ENCODE data around the gene LAMB4. TPM values are rescaled to one million over a fixed set of nuclear protein-coding genes. Genes with fewer than 3 reads are reported as not detected.

The LAMB4 gene
- total and polyA plus RNA-seq, 2 of the 8 experiments (the other 6 are each of a cell fraction or from before 2014, with no cell fraction given), result not detected

DNA sequence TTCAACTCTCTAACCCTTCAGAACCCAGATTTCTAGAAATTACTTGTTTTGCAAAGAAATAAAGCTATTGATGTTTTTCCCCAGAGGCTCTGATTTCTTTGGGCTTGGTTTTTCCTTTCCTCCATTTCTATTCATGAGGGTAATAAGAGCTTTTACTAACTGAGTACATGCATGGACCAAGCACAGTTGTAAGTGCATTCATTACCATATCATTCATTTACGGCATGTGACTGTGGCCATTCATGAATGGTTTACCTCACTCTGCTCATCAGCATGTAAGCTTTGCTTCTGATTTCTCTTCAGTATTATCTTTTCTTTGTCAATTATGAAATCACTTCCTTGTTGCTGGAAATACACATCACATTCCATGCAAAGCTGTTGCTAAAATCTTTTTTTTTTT lies 42.4 kb downstream of the LAMB4 start:
- 89% methylated on average over 1 of the region's 1 CpG; no CpG with 5 or more reads in 1 of the 2 experiments for WGBS, 2 experiments (ENCODE audit: extremely low coverage in 1 of 2, insufficient coverage in 1 of 2, insufficient read length in 1 of 2, insufficient replicate concordance in 2 of 2, low coverage in 1 of 2, low lambda C conversion rate in 2 of 2, missing lambda C conversion rate in 1 of 2)
- FAIRE-seq (no peak), DNase-seq (ENCODE audit: low read depth in 1 of 2, low spot score in 2 of 2) (no peak)
- no peak overlapping the region for H3K4me3 ChIP-seq (ENCODE audit: extremely low read depth in 1 of 4, insufficient read depth in 2 of 4, low read depth in 3 of 4, low read length in 4 of 4)
- TF ChIP-seq SIN3A (conservative IDR thresholded peaks at IDR 0.05 in 1 of 2, IDR thresholded peaks at IDR 0.05 in 1 of 2; ENCODE audit: low read depth in 1 of 2, low read length in 2 of 2), result no peak
- no peak for TF ChIP-seq GTF2F1 (IDR thresholded peaks at IDR 0.05; ENCODE audit: borderline replicate concordance, low read depth, low read length)
- TF ChIP-seq ZNF274 (IDR thresholded peaks at IDR 0.05; ENCODE audit: borderline replicate concordance, extremely low read depth, low read length), result no peak
- no peak for TF ChIP-seq EGR1 (IDR thresholded peaks at IDR 0.05; ENCODE audit: borderline replicate concordance, low read depth, low read length)
- TF ChIP-seq SIX5 (IDR thresholded peaks at IDR 0.05; ENCODE audit: low read depth, low read length), result no peak
- no peak overlapping the region for H3K27ac ChIP-seq (ENCODE audit: low read depth, low read length)
- no peak overlapping the region for H4K91ac ChIP-seq (replicated peaks; ENCODE audit: insufficient read length, low read length)
- no peaks in the 10 kb centered on the region for H3K79me1 ChIP-seq (ENCODE audit: low read depth, low read length)
- H3K23me2 ChIP-seq (ENCODE audit: low read depth, low read length), result no peaks in the 10 kb centered on the region
- H2AFZ ChIP-seq (ENCODE audit: low read length), result no peak overlapping the region
- no peak overlapping the region for H3K4ac ChIP-seq (replicated peaks; ENCODE audit: insufficient read length, low read depth, low read length)
- no peak overlapping the region for H3K56ac ChIP-seq (replicated peaks; ENCODE audit: insufficient read length, low read depth, low read length)
- CTCF ChIA-PET (ENCODE audit: partially characterized antibody), result interaction anchor here (0.8 to 1.3 kb wide), 4 partner anchors 9 to 213 kb away, joined by 3 to 5 read pairs (median 4); no protein-coding TSS in a partner anchor
- H3K9me3 ChIP-seq (ENCODE audit: insufficient read depth in 2 of 2, low read depth in 1 of 2, low read length in 1 of 2), result no peaks in the 10 kb centered on the region
- H4K8ac ChIP-seq (ENCODE audit: extremely low read depth, insufficient read depth, low read length), result no peak overlapping the region
- no peak overlapping the region for H3K4me2 ChIP-seq (ENCODE audit: insufficient read depth in 1 of 2, low read depth in 2 of 2, low read length in 2 of 2)
- H4K5ac ChIP-seq (ENCODE audit: insufficient read length, low read depth, low read length), result no peak overlapping the region
- H2AK5ac ChIP-seq (ENCODE audit: low read depth, low read length), result no peak overlapping the region
- no peak overlapping the region for H3K23ac ChIP-seq (ENCODE audit: insufficient read length)
- no peak overlapping the region for H3K18ac ChIP-seq (ENCODE audit: extremely low read depth, low read length)
- no peak overlapping the region for H2BK5ac ChIP-seq (ENCODE audit: low read depth, low read length)
- H3K4me1 ChIP-seq (replicated peaks in 1 of 4; ENCODE audit: control insufficient read depth in 3 of 4, insufficient read depth in 4 of 4, low read length in 3 of 4), result no peaks in the 10 kb centered on the region
- H4K20me1 ChIP-seq (replicated peaks in 1 of 2; ENCODE audit: control insufficient read depth in 1 of 2, insufficient read depth in 2 of 2, low read length in 2 of 2), result no peaks in the 10 kb centered on the region
- no peaks in the 10 kb centered on the region for H3K27me3 ChIP-seq (replicated peaks in 1 of 4; ENCODE audit: control insufficient read depth in 3 of 4, extremely low read depth in 1 of 4, insufficient read depth in 3 of 4, low read length in 3 of 4)
- H3K79me2 ChIP-seq (ENCODE audit: control insufficient read depth in 1 of 2, insufficient read depth in 2 of 2, low read length in 2 of 2), result no peaks in the 10 kb centered on the region
- POLR2A ChIA-PET (ENCODE audit: partially characterized antibody), result no interaction called here
- H3K14ac ChIP-seq (ENCODE audit: insufficient read length), result no peak overlapping the region
- H3K36me3 ChIP-seq (ENCODE audit: control insufficient read depth in 2 of 4, insufficient read depth in 4 of 4, low read length in 3 of 4), result no peaks in the 10 kb centered on the region
- no peak overlapping the region for H2BK20ac ChIP-seq (ENCODE audit: low read length)
- no peak overlapping the region for H2BK12ac ChIP-seq (ENCODE audit: low read depth, low read length)
- H2BK120ac ChIP-seq (replicated peaks; ENCODE audit: low read depth, low read length), result no peak overlapping the region
- no peak overlapping the region for H3K9ac ChIP-seq (replicated peaks in 1 of 4; ENCODE audit: extremely low read depth in 1 of 4, low read depth in 3 of 4, low read length in 3 of 4)
- no peak overlapping the region for H2BK15ac ChIP-seq (ENCODE audit: low read length)

Data from H1 (cell line).